Stimulated activated CD4-positive, alpha-beta T cell treated with anti-CD3 and anti-CD28 coated beads, TNF-alpha, amount 100 ng/mL, for 24 hours (primary cell): ENCODE results near the gene EHD4.

Source experiments
- DNase-seq, 3 experiments: peaks; one replicate each; pipeline ENCODE4 v3.0.0-alpha.2; 2020; ENCODE audit warnings: low read depth in 3 of 3

Gene EHD4

DNA sequence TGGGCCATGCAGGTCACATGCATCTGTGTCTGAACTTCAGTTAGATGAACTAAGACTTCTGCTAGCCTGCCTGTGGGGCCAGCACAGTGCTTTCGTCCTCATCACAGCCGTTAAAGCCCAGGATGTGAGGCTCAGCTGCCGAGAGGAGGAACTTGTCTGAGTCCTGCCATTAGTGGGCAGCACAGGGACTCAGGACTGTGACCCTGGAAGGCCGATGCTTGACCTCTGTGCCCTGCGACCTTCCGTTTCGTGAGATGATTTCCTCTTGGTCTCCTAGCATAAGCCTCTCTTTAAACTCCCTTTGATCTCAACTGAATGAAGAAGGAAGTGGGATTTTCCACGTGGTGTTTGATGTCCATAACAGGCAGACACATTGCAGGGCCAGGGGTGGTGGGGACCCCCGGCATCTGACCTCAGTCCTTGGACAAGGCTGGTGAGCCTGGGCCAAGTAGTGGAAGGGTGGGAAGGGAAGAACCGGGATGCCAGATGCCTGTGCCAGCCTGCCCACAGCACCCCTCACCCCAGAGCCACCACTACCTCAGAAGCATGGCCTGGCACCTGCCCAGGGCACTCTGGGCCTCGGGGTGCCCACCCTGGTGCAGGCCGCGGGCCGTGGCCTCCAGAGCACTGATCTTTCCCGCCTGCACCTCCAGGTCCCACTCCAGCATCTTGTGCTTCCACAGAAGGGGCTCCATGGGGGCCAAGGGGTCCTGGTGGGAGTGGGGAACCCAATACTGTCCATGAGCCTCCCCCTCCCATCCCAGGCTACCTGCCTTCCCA, 112.1 kb downstream of the EHD4 start:
- DNase-seq: no peak

DNA sequence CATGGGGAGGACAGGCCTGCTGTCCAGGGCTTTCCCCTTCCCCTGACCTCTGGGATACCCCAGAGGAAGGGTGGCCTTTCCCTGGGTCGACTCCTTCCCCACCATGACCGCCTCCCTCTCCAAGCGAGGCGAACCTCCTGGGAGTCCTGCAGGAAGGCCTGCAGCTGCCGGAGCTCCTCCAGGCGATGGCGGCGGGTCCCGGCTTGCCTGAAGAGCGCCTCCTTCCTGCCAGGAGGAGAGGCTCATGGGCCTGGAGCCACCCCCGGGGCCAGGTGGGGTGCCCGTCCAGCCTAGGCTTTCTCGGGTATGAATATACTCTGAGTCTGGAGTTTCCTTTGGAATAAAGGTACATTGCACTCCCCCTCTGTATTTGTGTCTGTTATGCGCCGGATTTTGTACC, 113.6 kb downstream of the EHD4 start:
- no peak for DNase-seq

DNA sequence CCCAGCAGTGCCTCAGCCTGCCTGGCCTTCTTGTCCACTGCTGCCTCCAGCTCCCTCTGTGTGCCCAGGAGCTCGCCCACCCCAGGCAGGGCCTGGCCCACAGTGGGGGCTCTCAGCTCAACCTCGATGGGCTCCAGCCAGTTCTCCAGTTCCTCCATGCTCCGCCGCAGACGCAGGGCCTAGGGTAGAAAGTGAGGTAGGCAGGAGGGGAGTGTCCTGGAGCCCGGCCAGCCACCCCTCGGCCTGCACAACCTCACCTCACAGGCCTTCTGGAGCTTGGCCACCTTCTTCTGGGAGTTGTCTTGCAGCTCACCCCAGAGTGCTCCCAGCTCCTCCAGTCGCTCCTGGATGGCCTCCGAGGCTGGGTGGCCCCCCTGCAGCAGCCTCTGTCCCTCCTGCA, 115.0 kb downstream of the EHD4 start:
- DNase-seq: no peak

DNA sequence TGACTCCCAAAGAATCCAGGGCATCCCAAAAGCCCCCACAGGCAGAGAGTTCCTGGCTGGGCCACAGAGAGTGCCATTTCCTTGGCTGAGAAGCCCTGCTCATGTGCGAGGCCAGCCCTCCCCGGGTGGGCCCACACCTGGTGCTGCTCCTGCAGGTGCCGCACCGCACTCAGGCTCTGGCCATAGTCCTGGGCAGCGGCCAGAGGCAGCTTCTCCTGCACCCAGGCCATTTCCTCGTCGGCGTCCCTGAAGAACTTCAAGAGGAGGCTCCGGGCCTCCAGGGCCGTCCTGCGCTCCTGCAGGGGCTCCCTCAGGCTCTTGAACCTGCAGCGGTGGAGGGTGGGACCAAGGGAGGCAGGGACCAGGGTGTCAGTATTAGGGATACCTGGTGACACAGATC, 115.6 kb downstream of the EHD4 start:
- no peak for DNase-seq

DNA sequence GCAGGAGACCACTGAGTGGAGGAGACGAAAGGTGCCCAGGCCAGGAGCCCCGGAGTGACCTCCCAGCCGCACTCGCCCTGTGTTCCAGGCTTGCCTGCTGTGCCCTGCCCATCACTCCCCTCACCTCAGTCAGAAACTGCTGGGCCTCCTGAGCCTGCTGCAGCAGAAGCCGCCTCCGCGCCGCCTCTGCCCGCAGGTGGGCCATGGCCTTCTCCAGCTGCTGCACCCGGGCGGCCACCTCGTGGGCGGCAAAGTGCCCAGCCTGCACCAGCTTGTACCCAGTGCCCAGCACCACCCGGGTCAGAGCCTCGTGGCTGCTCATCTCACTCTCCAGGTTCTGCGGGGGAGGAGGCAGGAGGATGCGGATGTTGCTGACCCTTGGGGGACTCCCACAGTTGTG, 116.1 kb downstream of the EHD4 start:
- DNase-seq: no peak

DNA sequence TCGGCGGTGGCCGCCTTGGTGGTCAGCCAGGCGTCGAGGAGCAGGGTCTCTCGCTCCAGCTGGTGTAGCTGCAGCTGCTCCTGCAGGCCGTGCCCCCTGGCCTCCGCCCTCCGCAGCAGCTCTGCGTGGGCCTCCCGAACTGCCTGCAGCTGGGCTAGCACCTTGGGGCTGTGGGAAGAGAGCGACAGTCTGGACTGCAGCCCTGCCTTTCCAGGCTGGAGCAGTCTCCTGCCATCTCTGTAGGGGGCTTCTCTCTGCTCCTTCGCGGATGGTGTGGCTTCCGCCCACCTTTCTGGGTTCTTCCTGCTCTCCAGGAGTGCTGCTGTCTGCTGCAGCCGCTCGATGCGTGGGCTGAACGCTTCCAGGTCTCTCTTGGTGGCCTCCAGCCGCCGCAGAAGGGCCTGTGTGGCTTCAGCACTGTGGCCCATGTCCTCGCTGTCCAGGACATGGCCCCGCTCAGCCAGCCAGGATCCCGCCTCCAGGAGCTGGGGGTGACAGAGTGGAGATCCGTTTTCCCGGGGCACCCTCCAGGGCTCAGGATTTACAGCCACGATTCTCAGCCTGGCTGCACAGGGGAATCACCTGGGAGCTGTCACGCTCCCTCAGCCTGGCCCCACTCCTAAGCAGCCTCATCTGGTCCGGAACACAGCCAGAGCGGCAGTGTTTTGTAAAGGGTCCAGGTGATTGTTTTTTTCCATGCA, 116.9 kb downstream of the EHD4 start:
- no peak for DNase-seq

DNA sequence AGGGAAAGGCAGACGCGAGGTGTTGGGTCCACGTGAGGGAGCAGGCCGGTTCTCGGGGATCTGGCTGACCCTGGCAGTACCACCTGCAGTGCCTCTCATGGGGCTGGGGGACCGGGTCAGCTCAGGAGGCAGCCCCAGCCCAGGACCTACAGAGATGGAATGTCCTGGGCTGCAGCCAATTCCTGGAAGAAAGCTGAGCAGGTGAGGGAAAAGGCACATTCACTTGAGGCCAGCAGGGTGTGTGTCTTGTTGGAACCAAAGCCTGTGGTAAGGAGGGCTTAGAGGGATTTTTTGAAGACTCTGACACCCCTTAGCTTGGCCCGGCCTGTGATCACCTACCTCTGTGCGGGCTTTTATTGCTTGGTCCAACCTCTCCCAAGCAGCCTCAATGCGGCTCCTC, 117.9 kb downstream of the EHD4 start:
- no peak for DNase-seq

DNA sequence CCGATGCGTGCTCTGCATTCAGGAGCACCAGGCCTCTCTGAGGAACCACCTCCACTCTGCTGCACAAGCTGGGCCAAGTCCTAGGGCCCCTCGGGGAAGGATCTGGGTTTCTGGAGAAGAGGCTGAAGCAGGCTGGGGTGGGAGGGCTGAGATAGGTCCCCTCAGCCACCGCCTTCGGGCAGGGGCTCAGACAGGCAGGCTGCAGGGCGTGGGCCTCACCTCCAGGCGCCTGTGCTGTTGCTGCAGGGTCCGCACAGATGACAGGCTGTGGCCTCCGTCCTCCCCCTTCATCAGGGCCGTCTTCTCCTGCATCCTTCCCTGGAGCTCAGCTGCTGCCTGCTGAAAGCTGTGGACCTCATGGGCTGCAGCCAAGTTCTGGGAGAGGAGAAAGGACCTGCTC, 118.5 kb downstream of the EHD4 start:
- DNase-seq: no peak

DNA sequence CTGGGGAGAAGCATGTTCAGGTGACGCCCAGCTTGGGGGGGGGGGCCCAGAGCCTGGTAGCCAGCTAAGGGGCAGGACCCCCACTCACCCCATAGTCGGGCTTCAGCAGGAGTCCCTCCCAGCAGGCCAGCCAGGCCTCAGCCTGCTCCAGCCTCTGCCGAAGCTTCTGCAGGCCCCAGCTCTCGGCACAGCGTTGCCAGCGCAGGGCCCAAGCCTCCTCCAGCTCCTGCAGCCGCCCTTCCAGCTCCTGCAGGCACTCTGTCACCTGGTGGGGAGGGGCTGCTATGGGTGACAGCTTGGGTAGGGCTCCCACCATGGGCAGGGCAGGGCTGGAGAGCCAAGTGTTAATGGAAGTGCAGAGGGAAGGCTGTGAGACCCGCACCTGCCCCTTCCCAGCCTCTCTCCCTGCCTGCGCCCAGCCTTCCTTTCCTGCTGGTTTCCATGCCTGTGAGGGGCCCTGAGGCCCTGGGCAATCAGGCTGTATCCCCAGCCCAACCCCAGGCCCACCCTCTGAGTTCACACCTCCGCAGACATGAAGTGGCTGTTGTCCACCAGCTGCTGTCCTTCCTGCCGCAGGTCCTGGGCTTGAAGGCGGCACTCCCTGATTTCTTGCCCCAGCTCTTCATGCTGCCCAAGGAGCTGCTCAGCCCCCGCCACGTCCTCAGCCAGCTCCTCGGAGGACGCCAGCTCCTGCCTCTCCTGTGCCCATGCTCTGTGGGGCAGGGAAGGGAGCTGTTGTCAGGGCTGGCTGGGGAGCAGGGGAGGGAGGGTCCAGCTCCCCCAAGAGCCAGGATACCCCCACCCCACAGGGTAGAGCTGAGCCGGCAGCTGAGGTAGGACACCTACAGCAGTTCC, 119.4 kb downstream of the EHD4 start:
- DNase-seq: no peak

DNA sequence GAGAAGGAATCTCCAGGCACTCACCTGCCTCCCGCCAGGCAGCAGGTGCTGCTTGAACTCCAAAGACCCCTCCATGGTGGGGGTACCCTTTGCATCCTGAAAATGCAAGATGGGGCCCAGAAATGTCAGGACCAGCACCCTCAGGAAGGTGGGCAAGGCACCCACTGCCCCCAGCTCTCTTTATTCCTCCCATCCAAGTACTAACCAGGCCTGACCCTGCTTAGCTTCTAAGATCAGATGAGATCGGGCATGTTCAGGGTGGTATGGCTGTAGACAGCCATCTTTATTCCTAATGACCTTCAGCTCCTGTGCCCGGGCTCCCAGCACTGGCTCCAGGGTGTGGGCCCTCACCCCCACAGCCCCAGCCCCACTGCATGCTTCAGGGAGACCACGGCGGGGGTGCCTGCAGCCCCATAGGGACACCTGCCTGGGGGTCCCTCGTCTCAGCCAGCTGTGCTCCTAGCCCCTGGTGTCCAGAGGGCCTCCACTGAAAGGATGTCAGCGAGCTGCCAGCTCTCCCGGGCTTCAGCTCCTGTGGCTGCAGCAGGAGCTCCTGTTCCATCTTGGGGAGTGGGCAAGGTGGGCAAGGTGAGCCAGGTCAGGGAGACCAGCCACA, 120.5 kb downstream of the EHD4 start:
- DNase-seq: no peak

DNA sequence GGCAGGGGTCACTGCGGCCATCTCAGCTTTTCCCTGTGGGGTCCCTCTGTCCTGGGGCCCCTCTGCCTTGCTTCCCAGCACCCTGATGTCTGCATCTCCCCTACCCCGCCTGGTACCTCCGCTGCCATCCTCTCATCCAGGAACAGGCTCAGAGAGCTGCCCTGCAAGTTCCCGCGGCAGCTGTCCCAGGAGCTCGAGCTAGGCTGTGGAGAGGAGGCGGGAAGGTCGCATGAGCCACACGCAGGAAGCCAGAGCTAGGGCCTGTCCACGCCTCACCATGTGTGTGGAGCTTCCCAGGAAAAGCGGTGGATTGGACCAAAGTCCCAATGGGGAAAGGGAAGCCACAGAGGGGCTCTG, 121.2 kb downstream of the EHD4 start:
- DNase-seq: no peak

DNA sequence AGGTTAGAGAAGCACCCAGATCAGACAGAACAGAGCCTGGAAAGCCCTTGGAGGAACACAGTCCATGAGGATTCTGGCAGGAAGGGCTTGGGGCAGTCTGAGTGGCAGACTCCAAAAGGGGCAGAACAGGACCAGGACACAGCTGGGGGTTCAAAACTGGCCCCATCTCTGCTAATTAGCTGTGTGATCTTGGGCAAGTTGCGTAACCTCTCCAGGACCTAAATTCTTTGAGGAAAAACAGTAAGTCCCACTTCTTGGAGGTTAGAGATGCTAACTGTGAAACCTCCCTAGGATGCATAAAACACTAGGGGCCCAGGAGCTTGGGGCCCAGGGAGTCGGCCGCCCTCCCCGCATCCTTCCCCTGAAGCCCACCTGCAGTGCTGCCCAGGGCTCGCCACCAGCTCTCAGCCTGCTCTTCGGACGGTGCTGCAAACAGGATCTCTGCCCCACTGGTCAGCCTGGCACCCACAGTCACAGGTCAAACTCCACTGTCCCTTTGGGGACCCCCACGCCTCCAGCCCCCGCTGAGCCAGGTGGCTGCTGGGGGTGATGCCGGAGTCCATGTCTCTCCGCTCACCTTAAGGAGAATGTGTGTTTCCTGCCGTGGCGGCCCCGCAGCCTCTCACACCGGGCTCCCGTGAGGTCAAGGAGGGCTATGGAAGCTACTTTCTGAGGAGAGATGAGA, 121.7 kb downstream of the EHD4 start:
- no peak for DNase-seq

DNA sequence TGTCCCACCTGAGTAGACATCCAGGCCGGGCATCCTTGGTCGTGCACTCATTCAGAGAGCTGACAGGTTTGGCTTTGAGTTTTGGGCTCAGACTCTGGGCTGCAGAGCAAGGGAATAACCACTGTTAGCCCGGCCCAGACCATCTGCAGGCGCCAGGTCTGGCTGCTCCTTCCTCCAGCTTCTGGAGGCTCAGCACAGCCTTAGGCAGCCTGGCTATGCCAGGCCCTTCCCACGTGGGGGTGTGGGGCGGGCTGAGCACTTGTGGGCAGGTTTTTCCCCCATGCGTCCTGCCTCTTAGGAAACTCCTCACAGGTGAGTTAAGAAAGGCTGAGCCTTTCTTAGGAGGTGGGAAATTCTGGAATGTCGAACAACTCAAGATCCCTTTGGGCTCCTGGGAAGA, 122.5 kb downstream of the EHD4 start:
- DNase-seq: no peak

DNA sequence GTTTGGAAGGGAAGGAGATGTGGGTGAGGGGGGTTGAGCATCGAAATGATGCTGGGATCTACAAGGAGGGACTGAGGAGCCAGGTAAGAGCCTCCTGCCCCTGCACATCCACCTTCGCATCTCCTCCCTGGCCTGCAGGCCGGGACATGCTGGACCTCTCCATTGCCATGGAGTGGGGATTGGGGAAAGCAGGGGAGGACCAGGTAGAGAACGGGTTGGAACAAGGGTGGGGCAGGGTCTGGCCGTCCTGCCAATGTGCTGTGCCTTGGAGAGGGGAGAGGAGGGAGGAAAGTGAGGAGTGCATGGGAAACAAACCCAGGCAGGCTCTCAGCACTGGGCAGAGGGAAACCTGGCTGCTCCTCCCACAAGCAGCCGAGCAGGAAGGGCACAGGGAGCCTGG, 123.2 kb downstream of the EHD4 start:
- DNase-seq: no peak

DNA sequence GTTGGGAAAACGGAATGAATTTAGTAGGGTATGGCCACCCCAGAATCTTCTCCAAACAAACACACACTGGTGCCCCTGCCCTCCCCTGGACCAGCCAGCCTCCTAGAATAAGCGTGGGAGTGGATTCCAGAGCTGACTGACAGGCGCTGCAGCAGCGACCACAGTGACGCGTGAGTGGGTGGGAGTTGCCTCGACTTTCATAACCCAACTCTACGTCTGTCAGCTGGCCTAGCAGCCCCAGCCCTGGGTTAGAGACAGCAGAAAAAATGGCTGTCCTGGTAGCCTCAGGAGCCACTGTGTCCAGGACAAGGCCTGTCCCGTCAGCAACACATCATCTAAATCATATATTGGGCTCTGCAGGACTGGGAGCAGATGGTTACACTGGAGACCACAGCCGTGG, 123.7 kb downstream of the EHD4 start:
- peak in 1 of 3 experiments; percentile 55 for DNase-seq

DNA sequence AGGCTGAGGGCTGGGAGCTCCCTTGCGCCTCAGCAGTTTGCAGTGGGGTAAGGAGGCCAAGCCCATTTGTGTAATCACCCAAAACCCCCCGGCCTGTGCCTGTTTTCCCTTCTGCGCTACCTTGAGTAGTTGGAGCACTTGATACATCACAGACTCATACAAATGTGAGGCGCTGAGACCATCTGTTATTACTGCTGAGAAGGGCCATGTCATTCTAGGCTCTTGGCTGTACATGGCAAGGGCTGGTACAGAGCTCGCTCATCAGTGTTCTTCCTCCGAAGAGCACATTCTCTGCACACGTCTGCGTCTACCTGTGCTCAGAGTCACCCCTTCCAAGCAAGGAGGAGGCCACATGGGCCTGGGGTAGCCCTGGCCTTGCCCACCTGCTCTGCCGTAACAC, 124.4 kb downstream of the EHD4 start:
- no peak for DNase-seq

DNA sequence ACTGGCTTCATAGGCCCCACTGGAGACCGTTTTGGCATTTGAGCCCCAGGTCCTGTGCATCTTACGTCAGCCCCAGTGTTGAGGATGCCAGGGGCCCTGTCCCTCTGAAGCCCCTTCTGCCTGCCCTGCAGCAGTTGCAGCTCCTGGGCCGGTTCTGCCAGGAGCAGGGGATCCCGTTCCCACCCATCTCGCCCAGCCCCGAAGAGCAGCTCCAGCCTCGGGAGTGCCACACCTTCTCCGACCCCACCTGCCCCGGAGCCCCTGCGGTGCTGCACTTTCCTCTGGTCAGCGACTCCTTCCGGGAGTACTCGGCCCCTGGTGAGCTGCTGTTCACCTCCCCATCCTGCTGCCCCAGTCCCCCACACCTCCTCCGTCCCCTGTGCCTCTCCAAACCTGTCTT, 125.2 kb downstream of the EHD4 start:
- DNase-seq: no peak
